NCI-H2227 (cell line): ENCODE results near the gene RHBDD3.

ENCODE experiments used
- DNase-seq: peaks from one replicate; lab custom pipeline; 2025; ENCODE audit not compliant: unreplicated experiment; lab: John Stamatoyannopoulos, UW

Gene RHBDD3

DNA sequence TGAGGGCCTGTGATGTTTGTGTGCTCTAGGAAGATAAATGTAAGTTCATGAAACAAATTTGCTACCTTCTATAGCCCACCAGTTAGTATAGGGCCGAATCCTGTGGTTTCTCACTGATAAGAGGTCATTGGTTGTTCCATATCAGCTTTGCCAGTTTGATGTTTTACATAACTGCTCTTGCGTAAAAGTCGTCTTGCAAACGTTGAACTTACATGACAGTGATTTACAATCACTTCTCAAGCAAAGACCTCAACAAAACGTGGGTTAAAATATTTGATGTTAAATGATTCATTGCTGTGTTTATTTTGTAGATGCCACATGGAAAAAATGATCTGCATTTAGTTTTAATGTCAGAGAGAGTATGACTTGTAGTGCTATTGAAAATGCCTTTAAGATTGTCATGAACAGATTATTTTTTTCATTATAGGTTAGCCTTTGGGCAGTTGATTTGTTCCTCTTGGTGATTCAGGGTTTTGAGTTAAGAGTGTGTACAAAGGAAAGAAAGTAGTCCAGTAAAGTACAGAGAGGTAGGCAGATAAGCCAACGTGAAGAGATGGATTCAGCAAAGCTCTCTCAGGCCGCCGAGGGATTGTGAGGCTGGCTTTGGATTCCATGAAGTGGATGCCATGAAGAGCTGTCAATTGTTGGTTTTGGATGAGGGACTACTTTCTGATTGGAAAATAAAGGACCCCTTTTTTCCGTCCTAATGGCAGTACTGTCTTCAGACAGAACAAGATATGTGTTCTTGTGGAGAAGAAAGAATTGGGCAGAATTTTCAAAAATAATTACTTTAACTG, 2.9 kb upstream of the RHBDD3 start:
- DNase-seq: no peak

DNA sequence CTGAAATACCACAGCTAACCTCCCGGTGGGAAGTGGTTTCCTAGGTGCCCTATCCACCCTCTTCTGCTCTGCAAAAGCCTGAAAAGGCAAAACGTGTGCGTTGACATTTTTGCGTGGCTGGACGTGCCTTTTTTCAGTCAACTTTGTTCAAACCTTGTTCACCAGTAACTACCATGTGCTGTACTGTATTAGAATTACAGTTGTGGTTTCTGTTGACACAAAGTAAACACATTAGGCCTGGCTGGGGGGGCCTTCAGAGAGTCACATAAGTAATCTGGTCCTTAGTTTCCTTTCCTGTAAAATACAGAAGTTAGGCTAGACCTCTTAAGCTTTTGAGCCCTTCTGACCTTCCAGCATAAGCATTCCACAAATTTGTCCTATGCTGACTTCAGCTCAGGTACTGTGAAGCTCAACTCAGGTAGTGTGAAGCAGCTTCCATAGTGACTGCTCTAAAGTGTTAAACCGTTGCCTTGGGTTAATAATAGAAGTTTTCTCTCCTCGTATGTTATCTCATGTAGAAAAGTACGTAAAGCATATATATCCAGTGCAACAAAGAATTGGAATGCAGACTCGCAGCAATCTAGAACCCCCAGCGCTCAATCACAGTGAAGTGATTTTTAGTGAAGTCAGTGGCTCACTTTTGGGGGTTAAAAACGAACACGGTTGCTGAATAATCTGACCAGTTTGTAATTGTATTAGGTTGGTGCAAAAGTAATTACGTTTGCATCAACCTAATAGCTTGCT, 2.1 kb upstream of the RHBDD3 start:
- DNase-seq: no peak

DNA sequence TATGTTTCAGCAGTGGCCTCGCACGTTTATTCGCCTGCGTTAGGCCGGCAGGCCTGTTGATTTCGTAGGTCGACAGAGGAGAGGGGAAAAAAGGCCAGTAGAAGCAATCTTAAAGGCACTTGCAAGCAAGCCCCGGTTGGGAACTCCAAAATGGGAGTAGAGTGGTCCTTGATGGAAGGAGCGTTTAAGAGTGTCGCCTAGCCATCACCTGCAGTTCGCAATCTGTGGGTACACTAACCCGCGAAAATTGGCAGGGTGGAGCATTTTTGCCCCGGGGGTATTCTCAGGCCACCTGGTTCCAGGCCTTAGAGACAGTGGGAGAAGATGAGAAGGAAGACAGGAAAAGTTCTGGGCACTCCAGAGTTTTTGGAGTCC, 1.4 kb upstream of the RHBDD3 start:
- DNase-seq: no peak

DNA sequence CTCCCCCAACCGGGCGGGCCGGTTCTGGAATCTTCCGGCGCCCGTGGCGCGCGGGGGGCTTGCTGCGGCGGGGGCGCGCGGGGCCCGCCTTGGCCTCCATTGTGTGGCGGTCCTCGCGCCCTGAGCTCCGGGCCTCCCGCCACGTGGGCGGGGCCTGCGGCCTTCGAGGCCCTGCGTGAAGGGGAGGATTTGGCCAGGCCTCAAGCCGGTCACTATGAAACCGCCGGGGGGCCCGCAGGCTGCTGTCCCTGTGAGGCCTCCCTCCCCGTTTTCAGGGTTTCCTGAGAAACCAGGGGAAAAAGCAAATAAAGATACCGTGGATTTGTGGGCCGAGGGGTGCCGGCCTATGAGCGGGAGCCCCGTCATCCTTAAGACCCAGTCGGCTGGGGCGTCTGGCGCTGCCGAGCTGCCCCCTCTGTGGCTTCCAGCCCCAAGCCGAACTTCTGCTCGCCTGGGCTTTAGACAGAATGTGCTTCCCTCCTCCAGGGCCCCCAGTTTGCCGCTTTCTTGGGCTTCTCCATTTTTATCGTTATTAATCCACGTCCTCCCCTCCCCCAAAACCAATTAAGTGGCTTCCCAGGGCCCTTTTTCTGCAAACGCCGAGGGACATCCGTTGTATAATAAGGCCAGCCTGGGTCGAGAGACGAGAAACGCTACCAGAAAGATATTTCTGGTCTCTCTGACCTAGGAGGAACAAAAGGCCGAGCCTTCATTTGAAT, 889 bp upstream of the RHBDD3 start:
- DNase-seq: peak; percentile 65

DNA sequence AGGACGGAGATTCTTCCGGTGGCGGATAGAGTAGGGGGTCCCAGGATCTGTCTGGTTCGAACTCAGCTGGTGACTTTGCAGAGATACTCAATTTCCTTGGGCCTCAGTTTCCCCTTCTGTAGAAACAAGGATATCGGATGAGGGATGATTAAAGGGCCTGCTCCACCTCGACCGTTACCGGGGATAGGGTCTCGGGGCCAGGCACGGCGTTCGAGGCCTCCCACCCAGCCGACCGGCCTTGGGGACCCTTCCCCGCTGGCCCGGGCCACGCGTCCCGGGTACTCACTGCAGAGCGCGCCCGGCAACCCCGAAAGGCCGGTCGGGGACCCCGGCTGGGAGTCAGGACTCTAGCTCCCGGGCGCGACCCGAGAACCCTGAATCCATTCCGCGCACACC, 321 bp downstream of the RHBDD3 start:
- DNase-seq: no peak

DNA sequence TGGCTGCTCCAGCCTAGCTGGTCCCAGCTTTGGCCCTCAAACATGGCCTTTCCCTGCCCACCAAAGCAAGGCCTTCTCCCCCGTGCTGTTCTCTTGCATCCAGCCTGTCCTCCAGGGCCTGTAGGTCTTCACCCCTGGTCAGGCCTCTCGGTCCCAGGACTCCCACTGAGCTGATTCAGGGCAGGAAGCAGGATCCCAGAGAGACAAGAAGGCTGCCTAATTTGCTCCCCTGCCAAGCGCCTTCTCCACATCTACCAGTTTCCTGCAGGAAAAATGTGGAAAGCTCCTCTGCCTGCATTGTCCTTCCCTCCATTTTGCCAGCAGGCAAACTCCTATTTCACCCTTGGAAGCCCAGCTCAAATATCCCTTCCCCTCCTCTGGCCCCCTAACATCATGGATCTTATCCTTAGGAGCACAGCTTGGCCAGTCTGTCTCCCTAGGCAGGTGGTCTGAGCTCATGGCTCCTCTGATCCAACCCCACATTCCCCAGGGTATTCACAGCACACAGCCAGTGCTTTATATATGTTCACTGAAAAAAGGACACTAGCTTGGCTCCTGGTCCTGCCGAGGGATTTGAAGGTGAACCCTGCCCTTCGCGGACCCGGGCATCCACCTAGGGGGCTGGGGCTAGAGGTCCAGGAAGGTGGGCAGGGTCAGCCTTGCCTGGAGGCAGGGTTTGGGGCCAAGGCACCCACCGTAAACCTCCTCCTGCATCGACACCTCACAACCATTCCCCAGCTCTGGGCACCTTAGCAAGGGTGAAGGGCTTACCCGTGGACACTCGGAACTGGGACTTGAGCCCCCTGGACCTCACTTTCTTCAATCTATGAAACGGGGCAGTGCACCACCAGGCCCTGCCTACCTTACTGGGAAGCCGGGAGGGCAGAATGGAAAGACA, 968 bp downstream of the RHBDD3 start:
- DNase-seq: no peak

DNA sequence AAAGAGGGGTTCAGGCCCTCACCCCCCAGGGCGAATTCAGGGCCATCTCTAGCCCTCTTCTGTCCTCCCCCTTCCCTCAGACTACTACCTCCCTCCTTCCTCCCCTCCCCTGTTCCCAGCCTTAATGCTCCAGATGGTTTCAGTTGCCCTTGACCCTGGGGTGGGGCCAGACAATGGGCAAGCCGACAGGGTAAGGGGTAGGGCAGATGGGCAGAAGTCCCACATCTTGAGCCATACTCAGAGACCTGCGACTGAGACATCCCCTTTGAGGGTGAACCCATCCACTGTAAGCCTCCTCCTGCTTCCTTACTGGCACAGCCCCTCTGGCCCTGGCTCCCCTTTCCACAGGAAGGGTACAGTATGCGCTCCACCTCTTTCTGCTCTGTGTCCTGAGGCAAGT, 1.9 kb downstream of the RHBDD3 start:
- no peak for DNase-seq

DNA sequence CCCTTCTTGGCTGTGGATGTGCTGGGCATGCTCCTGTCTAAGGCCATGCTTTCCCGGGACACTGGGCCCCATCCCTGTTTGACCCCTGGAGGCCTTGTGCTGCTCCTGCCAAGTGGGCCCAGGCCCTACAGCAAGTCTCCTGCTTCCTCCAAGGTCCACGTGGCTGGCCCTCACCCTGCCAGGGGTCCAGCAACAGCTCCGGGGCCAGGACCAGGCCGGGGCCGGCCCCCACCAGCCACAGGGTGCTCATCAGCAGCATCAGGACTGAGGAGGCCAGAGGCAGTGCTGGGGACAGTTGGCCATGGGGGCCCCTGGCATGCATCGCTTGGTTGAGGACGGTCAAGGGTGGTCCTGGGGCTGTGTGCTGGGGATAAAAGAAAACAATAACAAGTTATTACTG, 2.5 kb downstream of the RHBDD3 start:
- no peak for DNase-seq

DNA sequence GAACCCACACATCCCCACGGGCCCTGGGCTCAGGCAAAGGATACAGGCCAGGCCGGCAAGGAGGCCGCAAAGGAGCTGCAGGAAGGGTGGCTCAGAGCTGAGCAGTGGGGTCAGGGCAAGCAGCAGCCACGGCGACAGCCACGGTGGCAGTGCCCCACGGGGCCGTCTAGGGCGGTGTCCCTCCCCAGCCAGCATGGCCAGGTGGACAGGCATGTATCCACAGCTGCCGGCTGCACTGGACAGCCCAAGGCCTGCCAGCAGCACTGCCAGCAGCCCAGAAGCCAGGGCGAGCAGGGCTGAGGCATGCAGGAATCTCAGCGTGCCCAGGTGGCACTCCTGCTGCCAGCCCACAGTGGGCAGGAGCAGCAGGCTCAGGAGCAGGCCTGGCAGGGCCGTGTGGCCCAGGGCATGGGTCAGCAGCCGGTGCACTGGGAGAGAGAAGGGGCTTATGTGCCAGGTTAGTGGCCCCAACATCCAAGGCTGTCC, 3.9 kb downstream of the RHBDD3 start:
- no peak for DNase-seq

DNA sequence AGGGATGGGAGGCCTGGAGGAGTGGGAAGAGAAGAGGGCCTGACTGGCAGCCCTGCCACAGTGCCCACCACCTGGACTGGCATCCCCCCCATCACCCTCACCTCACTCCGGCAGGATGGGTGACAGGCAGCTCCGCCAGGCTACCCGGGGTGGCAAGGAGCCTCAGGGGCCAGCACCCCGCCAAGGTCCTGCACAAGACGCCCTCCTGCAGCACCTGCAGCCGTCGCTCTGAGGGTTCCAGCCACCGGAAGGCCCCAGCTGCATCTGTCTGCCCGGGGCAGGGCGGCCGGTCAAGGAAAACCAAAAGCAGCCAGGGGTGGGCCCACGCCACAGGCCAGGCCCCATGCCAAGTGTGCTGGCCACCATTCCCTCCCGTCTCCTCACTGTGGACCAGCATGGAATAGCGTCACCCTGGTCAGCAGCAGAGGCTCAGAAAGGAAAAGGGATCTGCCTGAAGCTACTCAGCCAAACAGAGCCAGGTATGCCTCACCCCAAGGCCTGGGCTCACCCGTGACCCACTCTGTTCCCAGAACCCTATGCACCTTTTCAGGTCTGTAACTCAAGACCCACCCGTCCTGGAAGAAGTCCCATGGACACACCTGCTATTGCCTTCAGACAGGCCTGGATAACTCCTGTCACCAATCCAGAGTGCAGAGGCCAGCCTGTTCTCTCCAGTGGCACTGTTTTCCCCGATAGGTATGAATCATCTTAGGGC, 7.0 kb downstream of the RHBDD3 start:
- no peak for DNase-seq

DNA sequence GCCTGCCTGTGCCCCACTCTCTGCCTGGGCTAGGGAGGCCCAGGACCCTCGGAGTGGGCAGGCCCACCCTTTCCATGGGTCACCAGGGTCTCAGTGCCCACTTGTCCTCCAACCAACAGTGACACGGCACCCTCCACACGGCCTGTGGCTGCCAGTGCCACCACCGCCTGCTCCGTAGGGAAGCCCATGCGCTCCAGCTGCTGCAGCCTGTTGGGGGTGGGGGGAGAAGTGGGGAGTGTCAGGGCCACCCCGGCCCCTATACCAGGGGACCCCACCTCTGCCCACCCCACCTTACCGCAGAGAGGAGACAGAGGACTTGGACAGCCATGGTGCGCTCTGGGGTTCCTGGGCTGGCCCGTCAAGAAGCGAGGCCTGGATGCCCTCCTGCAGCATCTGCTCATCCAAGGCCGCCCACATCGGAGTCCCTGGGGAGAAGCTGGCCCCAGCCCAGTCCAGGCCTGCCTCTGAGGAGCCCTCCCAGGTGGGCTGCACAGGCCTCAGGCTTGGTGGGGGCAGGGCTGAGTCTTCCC, 7.7 kb downstream of the RHBDD3 start:
- DNase-seq: no peak

DNA sequence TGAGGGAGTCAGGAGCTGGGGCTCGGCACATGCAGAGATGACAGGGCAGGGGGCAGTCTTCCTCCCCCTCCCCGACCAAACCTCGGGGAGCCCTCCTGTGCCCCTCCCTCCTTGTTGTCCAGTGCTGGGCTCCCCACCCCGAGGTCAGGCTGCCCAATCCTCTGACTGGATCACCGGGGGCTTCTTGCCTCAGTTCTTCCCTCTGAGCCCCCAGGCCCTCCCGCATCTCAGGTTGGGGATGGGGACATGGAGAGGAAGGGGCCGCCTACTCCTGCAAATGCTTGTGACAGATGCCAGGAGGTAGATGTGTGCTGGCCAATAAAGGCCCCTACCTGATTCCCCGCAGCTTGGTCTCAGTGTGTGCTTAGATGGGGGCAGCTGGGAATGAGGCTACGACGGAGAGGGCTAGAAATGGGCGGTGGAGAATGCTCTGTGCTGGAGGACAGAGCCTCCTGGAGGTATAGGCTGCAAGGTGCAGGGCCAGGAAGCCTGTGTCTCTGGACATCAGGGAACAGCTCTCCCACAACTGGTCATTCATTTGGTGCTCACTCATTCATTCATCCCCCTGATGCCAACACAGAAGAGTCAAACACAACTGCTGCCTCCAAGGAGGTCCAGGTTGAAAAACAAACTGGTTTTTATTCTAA, 8.4 kb downstream of the RHBDD3 start:
- DNase-seq: no peak

DNA sequence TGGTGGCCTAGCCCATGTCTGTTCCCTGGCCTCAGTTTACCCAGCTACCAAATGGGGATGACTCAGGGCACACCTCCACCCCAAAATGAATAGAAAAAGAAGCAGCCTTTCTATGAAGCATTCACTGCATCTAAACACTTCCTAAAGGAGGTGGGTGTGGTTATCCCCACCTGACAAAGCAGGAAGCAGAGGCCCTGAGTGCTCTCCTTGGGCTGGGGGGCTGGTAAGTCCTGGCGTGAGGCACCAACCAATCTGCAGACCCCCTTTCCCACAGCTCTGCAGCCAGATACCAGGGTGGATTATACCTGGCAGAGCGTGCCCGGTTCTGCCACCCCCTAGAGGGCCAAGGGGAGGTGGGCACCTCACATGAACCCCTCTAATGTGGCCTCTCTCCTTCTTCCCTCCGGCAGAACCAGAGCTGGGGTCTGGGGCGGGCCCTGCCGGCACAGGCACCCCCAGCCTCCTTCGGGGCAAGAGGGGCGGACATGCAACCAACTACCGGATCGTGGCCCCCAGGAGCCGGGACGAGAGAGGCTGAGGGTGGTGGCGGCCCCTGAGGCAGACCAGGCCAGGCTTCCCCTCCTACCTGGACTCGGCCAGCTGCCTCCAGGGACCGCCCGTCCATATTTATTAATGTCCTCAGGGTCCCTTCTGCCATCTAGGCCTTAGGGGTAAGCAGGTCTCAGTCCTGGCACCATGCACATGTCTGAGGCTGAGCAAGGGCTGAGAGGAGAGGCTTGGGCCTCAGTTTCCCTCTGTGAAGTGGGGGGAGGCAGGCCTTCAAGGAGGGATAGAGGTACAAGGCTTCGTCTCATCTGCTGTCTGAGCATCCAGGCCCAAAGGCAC, 9.2 kb downstream of the RHBDD3 start:
- DNase-seq: no peak

DNA sequence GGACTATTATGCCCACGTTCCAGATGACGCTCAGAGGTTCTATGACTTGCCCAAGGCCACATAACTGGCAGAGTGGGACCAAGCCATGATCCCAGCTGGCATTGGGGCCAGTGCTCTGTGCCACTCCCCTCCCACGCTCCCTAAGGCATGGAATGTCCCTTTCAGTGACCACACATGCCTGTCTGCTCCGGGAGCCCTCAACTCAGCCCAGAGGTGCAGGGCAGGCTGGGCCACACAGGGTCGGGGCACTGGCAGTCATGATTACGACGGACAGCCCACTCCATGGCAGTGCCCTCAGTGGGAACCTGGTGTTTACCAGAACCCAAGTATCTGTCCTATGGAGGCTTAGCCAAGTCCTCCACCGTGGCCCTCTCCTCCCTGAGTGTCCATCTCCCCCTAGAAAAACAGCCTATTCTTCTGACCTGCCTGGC, 10.0 kb downstream of the RHBDD3 start:
- no peak for DNase-seq

DNA sequence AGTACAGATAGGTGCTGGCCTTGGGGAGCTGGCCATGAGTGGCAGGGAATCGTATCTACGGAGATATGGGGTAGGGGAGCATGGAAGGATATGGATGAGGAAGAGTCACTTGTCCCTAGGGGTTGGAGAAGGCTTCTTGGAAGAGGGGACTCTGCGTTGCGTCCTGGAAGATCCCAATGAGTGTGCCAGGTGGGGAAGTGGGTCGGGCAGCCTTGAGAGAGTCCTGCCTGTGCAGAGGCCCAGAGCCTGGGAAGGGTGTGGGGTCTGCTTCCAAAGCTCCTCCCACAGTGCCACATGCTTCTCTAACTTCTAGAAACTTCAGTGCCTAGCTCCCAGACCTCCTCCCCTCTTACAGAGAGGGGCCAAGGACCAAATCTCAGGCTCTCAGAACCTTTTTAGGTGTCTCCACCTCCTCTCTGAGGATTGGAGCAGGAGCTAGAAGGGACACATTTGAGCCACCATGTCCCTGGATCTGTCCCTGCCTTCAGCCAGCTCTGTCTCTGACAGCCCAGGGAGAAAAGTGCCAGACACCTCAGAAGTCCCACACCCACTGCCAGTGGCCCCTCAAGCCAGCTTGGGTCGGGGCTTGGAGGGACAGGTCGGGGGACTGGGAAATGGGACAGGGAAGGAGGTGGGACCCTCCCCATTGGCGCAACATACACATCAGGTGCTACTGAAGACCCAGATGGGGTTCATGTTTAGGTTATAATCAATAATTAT, 11.0 kb downstream of the RHBDD3 start:
- no peak for DNase-seq

DNA sequence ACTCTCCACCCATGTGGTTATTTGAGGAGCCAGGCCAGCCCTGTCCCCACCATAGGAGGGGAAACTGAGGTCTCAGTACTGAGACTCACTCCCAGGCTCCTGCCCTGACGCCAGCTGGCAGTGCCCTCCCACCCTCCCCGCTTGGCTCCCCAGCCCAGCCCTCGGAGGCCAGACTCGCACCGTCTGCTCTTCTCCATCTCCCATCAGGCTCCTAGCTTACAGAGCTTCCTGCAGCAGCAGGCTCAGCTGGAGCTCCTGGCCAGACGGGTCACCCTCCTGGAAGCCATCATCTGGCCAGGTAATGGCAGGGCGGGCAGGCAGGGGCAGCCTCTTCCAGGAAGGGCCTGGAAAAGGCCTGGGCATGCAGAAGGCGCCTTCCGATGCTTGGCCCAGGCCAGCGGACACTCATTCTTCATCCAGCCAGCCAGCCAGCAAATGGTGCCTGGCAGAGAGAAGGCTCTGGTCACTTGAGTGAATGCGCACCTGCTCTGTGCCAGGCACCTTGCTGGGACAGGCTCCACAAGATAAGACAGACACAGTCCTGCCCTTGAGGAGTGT, 12.6 kb downstream of the RHBDD3 start:
- DNase-seq: no peak

DNA sequence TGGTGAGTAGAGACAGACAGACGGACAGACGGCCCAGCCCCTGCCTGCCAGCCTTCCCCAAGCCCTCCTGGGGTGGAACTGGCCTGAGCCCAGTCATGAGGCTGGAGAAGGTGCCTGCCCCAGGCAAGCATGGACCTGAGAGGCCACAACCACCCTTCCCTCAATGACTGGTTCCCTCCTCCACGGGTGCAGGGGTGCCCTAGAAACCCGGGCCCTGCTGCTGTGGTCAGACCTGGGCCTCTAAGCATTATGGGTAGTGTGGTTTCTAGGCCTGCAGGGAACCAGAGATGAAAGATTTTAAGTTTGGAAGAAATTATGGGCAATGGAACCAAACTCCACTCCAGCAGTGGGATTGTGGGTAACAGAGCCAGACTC, 13.5 kb downstream of the RHBDD3 start:
- no peak for DNase-seq
